HL-60 (cell line): ENCODE measurements around the gene SLC39A2.

Source experiments
- POLR2AphosphoS5 ChIP-seq: IDR thresholded peaks from 2 replicates; pipeline ENCODE4 v1.6.1; 2012; ENCODE audit warnings: low read depth
- TF ChIP-seq, protein P1 (sequence below): IDR thresholded peaks from one replicate; pipeline ENCODE4 v1.5.1; 2011; ENCODE audit warnings: low read length, control low read depth, inconsistent platforms; ENCODE audit not compliant: insufficient read depth

DNA sequence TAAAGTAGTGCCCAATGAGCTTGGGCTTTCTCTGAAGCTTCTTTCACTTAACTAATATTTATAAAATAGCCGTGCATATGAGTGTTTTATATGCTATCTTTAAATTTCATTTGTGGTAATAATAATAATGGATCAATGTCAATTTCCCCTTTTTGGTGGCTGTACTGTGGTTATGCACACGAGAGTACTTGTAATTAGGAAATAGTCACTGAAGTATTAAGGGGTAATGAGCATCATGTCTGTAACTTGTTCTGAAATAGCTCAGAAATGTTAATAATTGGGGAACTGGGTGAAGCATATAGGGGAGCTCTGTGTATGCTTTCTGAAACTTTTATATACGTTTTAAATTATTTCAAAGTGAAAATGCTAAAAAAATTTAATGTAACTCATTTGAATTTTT lies 51.5 kb downstream of the SLC39A2 start:
- TF ChIP-seq, protein P1, sequence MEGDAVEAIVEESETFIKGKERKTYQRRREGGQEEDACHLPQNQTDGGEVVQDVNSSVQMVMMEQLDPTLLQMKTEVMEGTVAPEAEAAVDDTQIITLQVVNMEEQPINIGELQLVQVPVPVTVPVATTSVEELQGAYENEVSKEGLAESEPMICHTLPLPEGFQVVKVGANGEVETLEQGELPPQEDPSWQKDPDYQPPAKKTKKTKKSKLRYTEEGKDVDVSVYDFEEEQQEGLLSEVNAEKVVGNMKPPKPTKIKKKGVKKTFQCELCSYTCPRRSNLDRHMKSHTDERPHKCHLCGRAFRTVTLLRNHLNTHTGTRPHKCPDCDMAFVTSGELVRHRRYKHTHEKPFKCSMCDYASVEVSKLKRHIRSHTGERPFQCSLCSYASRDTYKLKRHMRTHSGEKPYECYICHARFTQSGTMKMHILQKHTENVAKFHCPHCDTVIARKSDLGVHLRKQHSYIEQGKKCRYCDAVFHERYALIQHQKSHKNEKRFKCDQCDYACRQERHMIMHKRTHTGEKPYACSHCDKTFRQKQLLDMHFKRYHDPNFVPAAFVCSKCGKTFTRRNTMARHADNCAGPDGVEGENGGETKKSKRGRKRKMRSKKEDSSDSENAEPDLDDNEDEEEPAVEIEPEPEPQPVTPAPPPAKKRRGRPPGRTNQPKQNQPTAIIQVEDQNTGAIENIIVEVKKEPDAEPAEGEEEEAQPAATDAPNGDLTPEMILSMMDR, result no peak
- TF ChIP-seq POLR2AphosphoS5, result no peak
